Adrenal gland (tissue), 12 donors: ENCODE measurements around the gene KMT2E. TPM values are rescaled to one million over a fixed set of nuclear protein-coding genes. Genes with fewer than 3 reads are reported as not detected.

Source experiments
- DNase-seq, 7 donors: peaks; one replicate each; pipeline ENCODE4 v3.0.0-alpha.2; 2019 to 2020
- H3K27ac ChIP-seq, 5 donors: fragments of 200-600 bp; sonication (generic) in 4 of 5; 1 replicate in 3 of 5; 2 replicates in 2 of 5; pipeline versions ENCODE4 v1.5.1 to v1.8.0; 2016 to 2020; ENCODE audit warnings: mild to moderate bottlenecking in 1 of 5
- H3K27me3 ChIP-seq: fragments of 200-600 bp; 2 replicates; pipeline ENCODE4 v1.8.0; 2021
- H3K36me3 ChIP-seq, 2 donors: fragments of 200-600 bp; replicated peaks in 1 of 2; 1 replicate in 1 of 2; 2 replicates in 1 of 2; pipeline versions ENCODE4 v1.5.1 to v1.8.0; 2018 to 2022
- H3K4me1 ChIP-seq, 2 donors: fragments of 200-600 bp; replicated peaks in 1 of 2; 1 replicate in 1 of 2; 2 replicates in 1 of 2; pipeline versions ENCODE4 v1.5.1 to v1.8.0; 2018 to 2021
- H3K4me3 ChIP-seq, 4 donors: fragments of 200-600 bp; sonication (generic) in 3 of 4; one replicate each; pipeline ENCODE4 v1.5.1; 2016 to 2018
- H3K9me3 ChIP-seq, 3 donors: fragments of 200-600 bp; sonication (generic) in 1 of 3; replicated peaks in 1 of 3; 1 replicate in 2 of 3; 2 replicates in 1 of 3; pipeline versions ENCODE4 v1.5.1 to v1.8.0; 2016 to 2021
- CTCF ChIP-seq, 6 experiments: fragments of 450-650 bp in 4 of 6; fragments of 200-600 bp in 2 of 6; sonication (generic) in 1 of 6; IDR thresholded peaks; 1 replicate in 5 of 6; 2 replicates in 1 of 6; pipeline versions ENCODE4 v1.5.1 to v1.8.0; 2016 to 2021; ENCODE audit warnings: antibody characterized with exemption in 6 of 6, mild to moderate bottlenecking in 2 of 6, moderate library complexity in 1 of 6
- POLR2A ChIP-seq, 2 donors: fragments of 450-650 bp; IDR thresholded peaks; one replicate each; pipeline ENCODE4 v1.6.1; 2017; ENCODE audit warnings: antibody characterized with exemption in 2 of 2, mild to moderate bottlenecking in 2 of 2, moderate library complexity in 1 of 2
- WGBS, 4 donors: extraction: QIAGEN DNeasy Blood & Tissue Kit in 2 of 4; methylation state at CpG; one replicate each; pipeline versions ENCODE4 v1.1.5 to v1.1.7; 2013 to 2017; 5-methylcytosine and 5-hydroxymethylcytosine counted together
- intact Hi-C, 2 donors: fragments of 100-400 bp; cut with DNase I; formaldehyde crosslinking; loops; one replicate each; pipeline versions ENCODE4 v1.14.1 to v1.15.0; 2022 to 2023
- polyA plus RNA-seq, 3 donors: library from polyadenylated mRNA; stranded (reverse); fragments of 200-250 nt in 2 of 3; fragments of 350-450 nt in 1 of 3; fragmentation: Illumina TruSeq in 1 of 3; extraction: RNeasy Lipid Tissue Mini Kit (QIAGEN cat#74804) in 1 of 3; gene quantifications; one replicate each; pipeline ENCODE4 v1.2.3, GENCODE V29; 2013 to 2014
- total RNA-seq, 9 donors: library from RNA; depleted of rRNA in 4 of 9; stranded (reverse); fragments of >200 nt in 4 of 9; fragments of 120-200 nt in 1 of 9; fragmentation: NEBNext Ultra II Directional in 1 of 9; extraction: Animal tissue kit (Norgen Biotek cat#: 25700) in 1 of 9; gene quantifications; one replicate each; pipeline versions ENCODE4 v1.1.0 to v1.2.4, GENCODE V29; 2013 to 2023
- donor health status: healthy with polysubstance abuse.
- donor health status: Bipolar disorder and iron deficiency.
- donor health status: DM: yes; HTN: yes; CAD: no.
- donor health status: DM: no; HTN: no; CAD: no.
- donor health status: DM: no; HTN: no; CAD: no.
- donor health status: DM: yes; HTN: yes; CAD: no.

KMT2E gene
- total and polyA plus RNA-seq, 12 donors = 14.4 to 98.0 (median 48.4) TPM

DNA sequence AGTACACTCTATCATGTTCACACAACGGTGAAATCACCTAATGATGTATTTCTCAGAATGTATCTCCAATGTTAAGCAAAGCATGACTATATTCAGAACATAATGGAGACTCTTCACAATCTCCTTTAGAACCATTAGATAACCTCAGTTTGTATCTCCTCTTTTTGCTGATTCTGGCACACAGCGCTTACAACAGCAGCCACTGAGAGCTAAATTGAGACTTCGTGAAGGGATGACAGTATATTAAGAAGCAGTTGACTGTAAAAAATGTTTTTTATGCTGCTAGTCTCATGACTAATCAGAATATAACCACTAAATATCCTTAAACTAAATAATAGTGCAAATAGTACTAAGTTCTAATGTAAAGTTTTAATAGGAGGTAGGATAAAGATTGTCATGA is 46.9 kb downstream of the KMT2E start:
- intact Hi-C loops = no loop called here
- no peaks in the 10 kb centered on the region for H3K9me3 ChIP-seq
- H3K27ac ChIP-seq = peak overlapping the region in 2 of 5 donors; percentile 0 to 1
- H3K4me1 ChIP-seq = peaks cover 5 to 60% of the 10 kb centered on the region in 2 donors
- H3K27me3 ChIP-seq = no peaks in the 10 kb centered on the region
- WGBS, 4 donors = 68 to 75% (median 72%) methylated on average over 3 of the region's 3 CpGs
- no peak for DNase-seq
- no peak overlapping the region for H3K4me3 ChIP-seq
- H3K36me3 ChIP-seq = peaks cover 0 to 22% of the 10 kb centered on the region in 2 donors
- TF ChIP-seq CTCF (IDR thresholded peaks at IDR 0.05) (no peak), POLR2A (IDR thresholded peaks at IDR 0.05) (no peak)

GRCh38 chr7:105065104-105065503 is 51.1 kb downstream of the KMT2E start:
- Histone ChIP-seq H3K4me3 (no peak overlapping the region), H3K9me3 (no peaks in the 10 kb centered on the region), H3K4me1 (peaks cover 0 to 30% of the 10 kb centered on the region in 2 donors), H3K36me3 (peaks cover 0 to 60% of the 10 kb centered on the region in 2 donors), H3K27ac (no peak overlapping the region), H3K27me3 (no peaks in the 10 kb centered on the region)
- TF ChIP-seq POLR2A (IDR thresholded peaks at IDR 0.05) = no peak
- TF ChIP-seq CTCF (IDR thresholded peaks at IDR 0.05) = no peak
- intact Hi-C loops = no loop called here
- DNase-seq = no peak
- 79 to 95% (median 91%) methylated on average over 1 of the region's 1 CpG for WGBS, 4 donors

GRCh38 chr7:105067691-105068090 is 53.7 kb downstream of the KMT2E start:
- H3K36me3 ChIP-seq = peaks cover 0 to 63% of the 10 kb centered on the region in 2 donors
- TF ChIP-seq POLR2A (IDR thresholded peaks at IDR 0.05) = no peak
- no peak for TF ChIP-seq CTCF (IDR thresholded peaks at IDR 0.05)
- intact Hi-C loops = no loop called here

GRCh38 chr7:105068886-105069285 is 54.9 kb downstream of the KMT2E start:
- intact Hi-C loops = no loop called here
- TF ChIP-seq POLR2A (IDR thresholded peaks at IDR 0.05) (no peak), CTCF (IDR thresholded peaks at IDR 0.05) (no peak)
- H3K27me3 ChIP-seq = no peaks in the 10 kb centered on the region
- H3K36me3 ChIP-seq = peaks cover 0 to 67% of the 10 kb centered on the region in 2 donors
- no peak for DNase-seq
- H3K4me3 ChIP-seq = no peak overlapping the region
- 92 to 97% (median 94%) methylated on average over 1 of the region's 1 CpG for WGBS, 4 donors
- H3K9me3 ChIP-seq = no peaks in the 10 kb centered on the region
- H3K27ac ChIP-seq = no peak overlapping the region
- H3K4me1 ChIP-seq = peaks cover 0 to 7% of the 10 kb centered on the region in 2 donors

More at GRCh38 chr7:105067691-105068090, 53.7 kb downstream of the KMT2E start:
- no peak overlapping the region for H3K4me3 ChIP-seq
- 89 to 99% (median 97%) methylated on average over 5 of the region's 5 CpGs for WGBS, 4 donors
- peaks cover 0 to 7% of the 10 kb centered on the region in 2 donors for H3K4me1 ChIP-seq
- no peak for DNase-seq
- H3K9me3 ChIP-seq = no peaks in the 10 kb centered on the region
- no peak overlapping the region for H3K27ac ChIP-seq
- H3K27me3 ChIP-seq = no peaks in the 10 kb centered on the region
